ENCODE measurements around the gene ARRDC1.

- no peak for TF ChIP-seq CTCF (IDR thresholded peaks at IDR 0.05; ENCODE audit: low read depth, low read length, poor library complexity, severe bottlenecking)
- no peak for TF ChIP-seq EZH2phosphoT487 (IDR thresholded peaks at IDR 0.05; ENCODE audit: borderline replicate concordance, low read length)
These were observed 18.6 kb upstream of the ARRDC1 start for GRCh38 chr9:137586854-137587253.

Measured in DOHH2 (cell line).